NCI-H1105 treated with DMSO at 0.1 percent for 48 hours (cell line): ENCODE results near the gene MAPK8.
A peak's percentile ranks its signal among the peaks of the same experiment; 100 is the strongest.

Experiments used
- DNase-seq: peaks from one replicate; lab custom pipeline; 2025; lab: John Stamatoyannopoulos, UW

The MAPK8 gene

DNA sequence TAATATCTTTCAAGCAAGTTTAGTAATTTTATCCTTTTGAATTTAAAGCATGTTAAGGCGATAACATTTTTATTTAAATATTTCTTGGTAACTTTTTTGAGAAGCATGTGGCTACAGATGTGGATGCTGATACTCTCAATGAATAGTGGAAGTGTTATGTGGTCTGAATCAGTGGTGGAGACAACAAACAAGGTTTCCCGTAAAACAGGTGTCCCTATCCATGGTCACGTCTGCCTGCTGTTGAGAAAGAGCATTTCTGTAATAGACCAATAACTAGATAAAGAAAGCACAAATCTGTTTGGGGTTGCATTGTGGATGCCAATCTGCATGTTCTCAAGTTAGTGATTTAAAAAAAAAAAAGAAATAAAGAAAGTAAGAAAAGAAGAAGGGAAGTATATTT is 13.9 kb upstream of the MAPK8 start:
- no peak for DNase-seq

DNA sequence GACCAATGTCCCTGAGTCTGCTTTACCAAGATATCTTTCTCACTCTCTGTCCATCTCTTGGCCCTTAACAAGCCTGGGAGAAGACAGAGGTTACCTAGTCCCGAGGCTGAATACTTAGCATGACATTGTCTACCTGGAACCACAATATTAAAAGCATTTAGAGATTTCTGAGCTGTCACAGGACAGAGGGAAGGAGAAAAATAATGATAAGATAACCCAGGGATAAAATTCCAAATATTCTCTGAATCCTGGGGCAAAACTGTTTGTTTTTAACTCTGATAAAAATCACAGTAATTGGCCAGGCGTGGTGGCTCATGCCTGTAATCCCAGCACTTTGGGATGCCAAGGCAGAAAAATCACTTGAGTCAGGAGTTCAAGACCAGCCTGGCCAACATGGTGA is 12.0 kb upstream of the MAPK8 start:
- no peak for DNase-seq

DNA sequence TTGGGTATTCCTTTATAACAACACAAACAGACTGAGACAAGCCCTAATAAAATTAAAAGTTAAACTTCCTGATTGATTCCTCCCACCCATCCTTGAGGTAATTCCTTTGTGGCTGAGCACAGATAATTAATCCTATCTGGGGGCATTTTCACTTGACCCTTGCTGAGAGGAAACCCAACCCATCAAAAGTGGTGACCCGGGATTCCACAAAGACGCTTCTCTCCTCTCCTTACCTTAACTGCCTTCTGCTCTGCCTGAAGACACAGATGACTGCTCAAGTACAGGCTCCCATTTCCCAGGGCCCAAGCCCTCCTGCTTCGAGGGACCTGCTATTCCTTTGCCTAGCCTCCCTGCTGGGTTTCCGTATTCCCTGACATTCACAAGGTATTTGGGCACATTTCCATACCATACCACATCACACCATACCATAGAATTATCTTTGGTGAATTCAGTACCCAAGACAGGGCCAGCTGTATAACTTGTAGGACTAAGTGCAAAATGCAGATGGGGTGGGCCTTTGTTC is 9.8 kb upstream of the MAPK8 start:
- no peak for DNase-seq

DNA sequence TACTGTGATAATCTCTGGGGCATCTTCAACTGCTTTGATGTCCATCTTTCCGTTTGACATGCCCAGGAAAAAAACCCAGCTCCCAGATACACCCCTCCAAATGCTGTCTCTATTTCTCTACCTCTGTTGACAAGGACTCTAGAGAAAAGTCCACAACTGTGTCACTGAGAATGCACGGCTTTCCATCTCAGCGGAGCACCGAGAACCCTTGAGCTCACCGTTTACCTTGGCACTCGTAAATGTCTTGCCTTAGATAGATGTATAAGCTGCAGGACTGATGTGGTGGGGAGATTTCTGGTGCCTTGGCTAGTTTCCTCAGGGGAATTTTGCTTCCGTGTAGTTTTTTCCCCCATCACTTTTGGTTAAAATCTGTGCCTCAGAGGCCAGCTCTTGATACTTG is 7.4 kb upstream of the MAPK8 start:
- DNase-seq: no peak

DNA sequence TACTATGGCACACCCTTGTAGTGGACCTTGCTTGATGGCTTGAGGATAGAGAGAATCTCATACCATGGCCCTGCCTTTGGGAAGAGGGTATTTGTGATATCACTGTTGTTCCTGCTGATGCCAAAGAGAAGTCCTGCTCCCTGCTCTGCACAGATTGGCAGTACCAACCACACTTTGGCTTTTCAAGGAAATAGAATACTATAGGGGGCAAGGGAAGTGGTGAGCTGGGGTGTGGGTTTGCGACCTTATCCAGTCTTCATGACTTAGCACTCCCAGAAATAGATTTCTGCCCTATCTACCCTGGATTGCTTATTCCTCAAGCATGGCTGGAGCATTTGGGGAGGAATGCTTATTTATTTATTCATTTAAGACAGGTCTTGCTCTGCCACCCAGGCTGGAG is 6.8 kb upstream of the MAPK8 start:
- DNase-seq: no peak

DNA sequence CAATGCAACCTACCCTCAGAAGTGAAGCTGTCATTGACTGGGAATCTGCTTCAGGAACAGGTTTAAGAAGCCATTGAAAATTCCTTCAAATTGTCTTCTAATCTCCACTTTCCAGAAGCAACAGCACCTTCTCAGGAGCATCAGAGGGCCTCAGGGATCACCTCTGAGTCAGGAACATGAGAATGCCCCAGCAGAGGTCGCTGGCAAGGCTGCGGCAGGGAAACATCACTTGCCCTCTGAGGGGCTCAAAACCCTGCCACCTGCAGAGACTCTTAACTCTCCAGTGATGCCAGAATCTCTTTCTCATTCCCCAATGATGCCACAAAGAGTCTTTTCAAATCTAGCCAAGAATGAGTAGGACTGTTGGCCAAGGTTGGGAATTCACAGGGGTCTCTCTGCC is 5.9 kb upstream of the MAPK8 start:
- no peak for DNase-seq

DNA sequence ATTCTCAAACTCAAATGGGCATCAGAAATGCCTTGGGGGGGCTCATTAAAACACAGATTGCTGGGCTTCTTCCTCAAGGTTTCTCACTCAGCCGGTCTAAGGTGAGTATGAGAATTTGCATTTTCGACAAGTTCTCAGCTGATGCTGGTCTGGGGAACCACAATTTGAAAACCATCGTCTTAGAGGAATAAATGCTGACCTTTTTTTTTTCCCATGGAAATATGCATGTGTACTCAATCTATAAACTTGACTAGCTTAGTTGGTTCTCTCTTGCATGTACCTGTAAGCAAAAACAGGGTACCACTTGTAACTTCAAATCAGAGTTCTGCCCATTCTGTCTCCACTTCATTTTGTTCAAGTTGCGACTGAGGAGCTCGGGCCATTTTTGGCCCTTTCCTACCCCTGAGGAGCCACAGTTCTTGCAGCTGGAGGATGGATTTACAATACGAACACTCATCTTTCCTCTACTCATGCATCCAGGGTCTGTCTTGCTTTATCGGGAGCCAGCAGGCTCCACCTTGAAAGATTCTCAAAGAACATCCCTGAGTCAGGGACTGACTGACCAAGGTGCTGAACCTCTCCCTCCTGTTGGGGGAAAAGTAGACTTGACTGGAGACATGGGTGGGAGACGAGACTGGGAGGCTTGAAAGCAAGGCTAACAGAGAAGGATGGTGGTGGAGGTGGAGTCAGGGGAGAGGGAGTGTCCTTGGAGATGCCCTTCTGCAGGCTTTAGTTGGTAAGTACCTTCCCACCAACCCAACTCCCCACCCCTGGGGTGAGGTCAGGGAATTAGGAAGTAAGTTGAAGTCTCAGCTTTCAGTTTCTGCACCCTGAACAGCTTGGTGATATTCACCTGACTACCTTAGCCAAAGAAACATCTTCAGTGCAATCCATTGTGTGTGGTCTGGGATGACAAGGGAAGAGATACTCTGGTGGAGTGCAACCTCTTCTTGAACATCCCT is 3.7 kb upstream of the MAPK8 start:
- no peak for DNase-seq

DNA sequence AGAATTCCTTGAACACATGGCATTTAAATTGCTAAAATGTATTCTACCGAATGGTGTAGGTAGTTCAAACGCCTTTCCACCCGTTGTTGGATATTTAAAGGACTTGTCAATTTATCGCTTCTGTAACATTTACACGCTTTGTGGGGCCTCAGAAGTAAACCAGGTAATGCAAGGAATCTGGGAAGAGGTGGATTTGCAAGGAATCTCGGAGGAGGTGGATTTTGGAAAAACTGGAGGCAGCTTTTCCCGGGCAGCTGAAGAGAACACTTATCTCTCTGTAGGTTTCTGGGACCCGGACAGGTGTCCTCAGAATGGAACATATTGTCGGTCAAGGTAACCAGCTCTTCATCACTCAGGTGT is 592 bp upstream of the MAPK8 start:
- no peak for DNase-seq

DNA sequence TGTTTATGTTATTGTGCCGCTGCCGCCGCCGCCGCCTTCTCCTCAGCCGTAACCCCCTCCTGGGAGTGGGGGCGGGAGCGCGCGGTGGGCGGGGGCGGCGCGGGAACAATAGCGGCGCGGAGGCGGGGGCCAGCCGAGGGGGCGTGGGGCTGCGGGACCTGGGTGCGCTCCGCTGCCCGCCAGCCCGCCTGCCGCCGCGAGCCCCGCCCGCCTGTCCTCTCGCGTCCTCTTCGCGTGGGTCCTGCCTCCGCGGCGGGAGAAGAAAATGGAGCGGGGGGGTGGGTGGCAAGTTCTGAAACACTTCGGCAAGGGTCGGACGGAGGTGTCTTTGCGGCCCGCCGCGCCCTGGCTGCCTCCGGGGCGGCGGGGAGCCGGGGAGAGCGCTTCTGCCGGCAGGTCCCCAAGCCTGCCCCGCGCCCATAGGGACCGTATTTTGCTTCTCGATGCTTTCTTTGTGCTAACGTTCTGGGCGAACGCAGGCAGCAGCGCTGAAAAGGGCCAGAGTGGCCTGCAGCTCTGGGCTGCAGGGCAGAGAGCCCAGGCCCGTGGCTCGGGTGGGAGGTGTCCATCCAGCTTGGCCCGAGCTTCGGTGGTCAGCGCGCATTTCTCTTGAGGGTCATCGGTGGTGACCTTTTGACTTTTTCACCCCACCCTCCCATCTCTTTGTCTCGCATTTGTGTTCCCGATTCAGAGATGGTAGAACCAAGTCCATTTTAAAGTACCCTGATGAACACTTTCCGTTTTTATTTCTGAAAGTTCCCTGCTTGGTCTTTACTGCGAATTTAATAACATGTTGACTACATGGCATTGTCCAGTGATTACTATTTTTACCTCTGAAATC is 613 bp downstream of the MAPK8 start:
- peak; percentile 41 for DNase-seq

DNA sequence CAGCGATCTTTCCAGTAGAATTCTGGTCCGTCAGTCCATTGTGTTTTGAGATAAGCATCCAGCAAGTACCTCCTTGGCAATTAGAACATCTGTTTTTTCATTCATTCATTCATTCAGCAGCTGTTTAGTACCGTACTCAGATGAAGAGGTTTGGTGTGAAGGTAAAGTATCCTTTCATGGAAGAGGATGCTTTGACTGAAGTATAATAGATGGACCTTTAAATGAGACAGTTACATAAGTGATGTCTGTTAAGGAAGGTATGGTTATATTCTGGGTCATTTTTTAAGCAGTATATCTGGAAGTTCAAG is 1.2 kb downstream of the MAPK8 start:
- DNase-seq: no peak

DNA sequence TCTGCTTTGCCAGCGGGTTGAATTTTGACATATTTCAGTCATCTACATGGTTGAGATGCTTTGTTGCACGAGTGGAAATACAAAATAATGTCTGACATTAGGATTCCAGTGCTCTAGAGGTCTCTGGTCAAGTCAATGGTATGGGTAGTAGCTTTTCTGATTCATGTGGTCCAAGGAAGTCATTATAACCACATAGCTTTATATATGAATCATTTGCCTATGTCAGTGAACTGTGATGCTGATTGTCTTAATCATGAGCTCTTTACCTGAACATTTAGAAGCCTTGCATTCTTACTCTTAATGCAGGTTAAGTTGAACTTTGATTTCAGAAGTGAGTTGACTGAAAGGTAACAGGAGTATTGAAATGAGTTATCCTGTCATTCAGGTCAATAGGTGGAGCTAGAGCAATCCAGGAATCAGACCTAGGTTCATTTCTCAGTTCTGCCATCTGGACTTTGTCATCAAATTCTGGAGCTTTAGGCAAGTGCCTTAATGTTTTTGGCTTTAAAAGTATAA is 3.3 kb downstream of the MAPK8 start:
- peak; percentile 2 for DNase-seq

DNA sequence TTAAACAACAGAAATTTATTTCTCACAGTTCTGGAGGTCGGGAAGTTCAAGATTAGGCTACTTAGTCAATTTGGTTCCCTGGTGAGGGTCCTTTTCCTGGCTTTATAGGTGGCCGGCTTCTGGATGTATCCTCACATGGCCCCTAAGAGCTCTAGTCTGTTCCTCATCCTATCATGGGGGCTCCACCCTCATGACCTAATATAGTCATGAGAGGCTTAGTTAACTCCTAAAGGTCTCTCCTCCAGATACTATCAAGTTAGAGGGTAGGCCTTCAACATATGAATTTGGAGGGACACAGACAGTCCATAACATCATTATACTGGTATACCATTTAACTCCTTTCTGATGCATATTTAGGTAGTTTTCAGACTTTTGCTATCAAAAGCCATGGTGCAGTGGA is 7.6 kb downstream of the MAPK8 start:
- no peak for DNase-seq

DNA sequence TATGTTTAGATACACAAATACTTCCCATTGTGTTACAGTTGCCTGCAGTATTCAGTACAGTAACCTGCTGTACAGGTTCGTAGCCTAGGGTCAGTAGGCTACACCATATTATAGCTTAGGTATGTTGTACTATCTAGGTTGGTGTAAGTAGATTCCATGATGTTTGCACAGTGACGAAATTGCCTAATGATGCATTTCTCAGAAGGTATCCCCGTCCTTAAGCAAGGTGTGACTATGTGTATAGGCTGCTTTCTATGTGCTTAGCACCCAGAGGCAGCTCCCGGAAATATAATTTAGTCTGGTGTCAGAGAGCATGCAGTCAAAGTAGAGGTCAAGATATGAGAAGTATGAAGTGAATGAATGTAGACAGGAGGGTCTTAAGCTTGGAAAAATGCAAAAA is 9.8 kb downstream of the MAPK8 start:
- no peak for DNase-seq

DNA sequence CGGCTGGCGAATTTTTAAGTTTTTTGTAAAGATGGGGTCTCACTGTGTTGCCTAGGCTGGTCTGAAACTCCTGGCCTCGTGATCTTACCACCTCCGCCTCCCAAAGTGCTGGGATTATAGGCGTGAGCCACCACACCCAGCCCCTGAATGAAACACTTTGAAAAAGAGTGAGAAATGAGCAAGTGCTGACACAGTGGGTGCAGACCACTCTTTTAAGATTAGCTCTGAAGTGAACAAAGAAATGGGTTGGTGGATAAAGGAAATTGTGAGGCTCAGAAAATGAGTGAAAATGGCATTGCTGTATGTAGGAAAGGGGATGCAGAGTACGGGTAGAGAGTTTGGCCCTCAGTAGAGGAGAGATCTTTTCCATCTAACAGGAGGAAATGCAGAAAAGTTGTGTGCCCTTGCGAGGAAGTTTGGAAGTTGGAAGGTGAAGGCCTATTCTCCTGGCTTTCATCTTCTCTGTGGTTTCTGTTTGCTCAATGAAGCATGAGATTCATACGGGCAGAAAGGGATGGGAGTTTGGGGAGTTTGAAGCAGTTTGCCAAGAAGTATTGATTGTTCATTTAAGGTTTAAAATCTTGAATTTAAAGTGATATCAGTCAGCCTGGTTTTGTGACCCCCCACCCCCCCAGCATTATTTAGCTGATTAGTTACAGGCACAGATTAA is 11.0 kb downstream of the MAPK8 start:
- DNase-seq: no peak

DNA sequence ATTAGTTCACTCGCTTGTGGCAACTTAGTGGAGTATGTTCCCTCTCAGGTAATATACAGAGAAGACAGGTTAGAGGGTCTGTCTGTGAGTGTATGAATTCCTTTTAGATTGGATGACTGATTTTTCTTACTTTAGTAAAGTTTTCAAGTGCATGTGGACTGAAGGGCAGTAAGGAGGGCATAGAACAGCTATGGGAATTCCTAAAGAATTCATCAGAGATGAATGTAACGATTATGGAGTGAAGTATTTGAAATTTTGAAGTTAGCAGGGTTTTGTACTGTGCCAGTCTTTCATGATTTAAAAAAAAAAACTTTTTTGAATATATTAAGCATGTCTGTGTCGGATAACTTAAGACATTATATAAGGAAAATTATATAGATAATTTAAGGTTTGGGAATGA is 15.5 kb downstream of the MAPK8 start:
- no peak for DNase-seq

DNA sequence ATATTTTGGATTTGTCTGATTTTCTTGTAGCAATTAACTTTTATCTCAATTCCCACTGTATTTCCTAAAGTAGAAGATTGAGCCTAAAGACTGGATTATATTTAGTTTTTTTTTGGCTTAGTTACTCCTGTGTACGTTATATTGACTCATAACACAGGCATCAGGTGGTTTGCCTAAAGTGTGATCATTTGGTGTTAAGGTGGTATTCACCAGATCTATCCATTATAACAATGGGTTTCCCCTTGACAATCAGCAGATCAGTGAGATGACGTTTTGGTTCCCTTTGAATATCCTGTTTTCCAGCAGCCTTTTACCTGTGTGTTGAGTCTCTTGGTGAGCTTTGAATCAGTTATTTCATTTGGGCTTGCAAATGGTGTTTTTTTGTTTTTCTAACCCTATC is 18.1 kb downstream of the MAPK8 start:
- DNase-seq: no peak

DNA sequence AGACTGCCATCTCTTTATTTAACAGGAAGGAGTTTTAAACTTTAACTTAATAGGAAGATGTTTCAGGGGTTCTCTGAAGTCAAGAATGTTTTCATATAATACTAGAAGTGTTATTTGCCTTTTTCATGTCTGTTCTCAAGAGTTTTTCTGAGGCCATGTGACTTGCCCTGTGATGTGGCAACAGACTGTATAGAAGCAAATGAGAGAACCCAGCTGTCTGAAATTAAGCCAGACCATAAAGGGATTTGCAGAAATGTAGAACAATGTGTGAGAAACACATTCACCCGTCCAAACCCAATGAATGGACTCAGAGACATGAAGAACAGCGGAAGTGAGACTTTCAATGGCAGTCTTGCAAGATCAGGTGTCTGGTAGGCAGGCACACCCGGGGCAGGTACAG is 23.8 kb downstream of the MAPK8 start:
- DNase-seq: no peak

DNA sequence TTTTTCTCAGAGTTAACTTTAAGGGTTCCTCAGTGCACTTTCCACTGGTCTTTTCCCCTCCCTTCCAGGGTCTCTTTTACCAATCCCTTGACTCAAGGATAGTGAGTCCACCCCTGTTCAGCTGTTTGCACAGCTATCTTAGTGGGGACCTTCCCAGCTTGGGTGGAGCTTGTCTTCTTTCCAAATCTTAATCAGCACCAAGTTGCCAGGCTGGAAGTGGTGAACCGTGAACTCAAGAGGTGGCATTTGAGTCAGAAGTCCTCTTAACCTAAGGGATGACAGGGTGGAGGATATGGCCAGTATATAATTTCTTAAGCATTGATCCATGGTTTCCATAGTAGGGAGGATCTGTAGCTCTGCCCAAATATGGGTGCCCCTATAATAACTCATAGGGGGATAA is 25.0 kb downstream of the MAPK8 start:
- DNase-seq: no peak

DNA sequence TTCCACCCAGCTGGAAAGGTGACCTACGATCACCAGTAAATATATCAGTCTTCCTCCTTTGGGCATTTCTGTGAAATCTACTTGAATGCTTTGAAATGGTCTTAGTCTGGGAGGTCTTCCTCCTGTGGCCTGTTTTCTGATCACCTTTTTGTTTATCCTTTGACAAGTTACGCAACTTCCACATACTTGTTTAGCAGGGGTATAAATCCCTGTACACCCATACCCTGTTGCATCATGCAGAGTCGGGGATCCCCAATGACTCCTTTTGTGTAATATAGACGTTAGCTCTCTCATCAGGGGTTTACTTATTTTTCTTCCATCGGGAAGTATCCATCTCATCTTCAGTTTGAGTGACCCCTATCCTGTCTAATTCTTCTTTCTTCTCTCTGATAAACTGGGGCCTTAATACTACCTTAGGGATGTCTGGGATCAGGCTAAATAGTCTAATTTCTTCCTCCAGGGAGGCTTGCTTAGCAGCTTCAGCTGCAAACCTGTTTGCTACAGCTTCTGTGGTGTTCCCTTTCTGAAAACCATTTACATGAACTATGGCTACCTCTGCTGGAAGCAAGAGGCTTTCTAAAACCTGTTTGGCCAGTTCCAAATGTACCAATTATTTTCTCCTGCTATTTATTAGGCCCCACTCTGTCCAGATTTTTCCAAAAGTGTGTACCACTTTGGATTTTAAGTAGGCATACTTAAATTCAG is 25.8 kb downstream of the MAPK8 start:
- DNase-seq: peak; percentile 20

DNA sequence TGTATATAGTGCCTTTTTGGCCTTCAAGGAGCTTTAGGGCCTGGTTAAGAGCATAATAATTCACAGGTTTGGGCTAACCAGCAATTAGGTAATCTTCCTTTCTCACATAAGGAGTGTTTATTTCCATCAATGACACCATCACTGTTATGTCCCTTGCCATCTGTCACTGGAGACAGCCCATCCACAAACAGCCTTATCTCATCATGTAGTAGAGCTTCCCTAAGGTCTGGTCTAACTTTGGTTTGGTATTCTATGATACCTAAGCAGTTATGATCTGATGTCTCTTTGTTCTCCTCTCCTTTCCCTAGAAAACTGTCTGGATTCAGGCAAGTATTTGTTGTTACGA is 26.4 kb downstream of the MAPK8 start:
- DNase-seq: no peak

DNA sequence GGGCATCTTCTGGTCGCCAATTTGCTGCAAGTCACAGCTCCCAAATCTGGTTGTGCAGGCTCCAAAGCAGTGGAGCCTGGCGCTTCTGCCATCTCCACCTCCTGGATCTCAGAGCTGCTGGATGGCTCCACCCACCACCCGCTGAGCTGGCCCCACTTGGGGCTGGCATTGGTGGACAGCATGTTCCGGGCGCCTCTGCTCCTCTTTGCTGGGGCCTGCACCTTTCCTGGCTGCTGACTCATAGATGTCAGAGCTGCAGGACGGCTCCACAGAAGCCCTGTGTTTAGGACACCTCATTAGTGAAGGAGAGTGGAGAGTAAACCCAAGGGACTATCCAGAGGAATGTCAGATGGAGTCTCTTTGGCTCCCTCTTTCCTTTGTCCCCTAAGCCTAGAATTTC is 27.4 kb downstream of the MAPK8 start:
- DNase-seq: no peak

DNA sequence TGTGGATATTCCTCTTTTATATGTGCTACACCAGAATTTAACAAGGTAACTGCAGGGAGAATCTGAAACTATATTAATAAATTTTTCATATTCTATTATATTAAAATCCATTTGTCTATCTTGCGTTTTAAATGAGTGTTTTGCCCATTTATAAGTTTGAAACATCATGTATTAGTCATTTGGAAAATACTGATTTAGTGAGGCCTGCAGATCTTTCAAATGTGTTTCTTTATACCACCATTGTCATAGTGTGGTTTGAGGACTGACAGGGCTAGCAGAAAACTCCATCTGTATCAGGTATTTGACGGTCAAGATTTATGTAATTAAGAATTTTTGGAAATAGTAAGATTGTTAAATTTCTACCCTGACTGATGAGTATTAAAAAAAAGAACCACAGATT is 29.3 kb downstream of the MAPK8 start:
- no peak for DNase-seq
